ENCODE data around the gene PDLIM5.
"Not testable (repeated sequence)": the region's sequence is repeated elsewhere in the genome, so short reads cannot be mapped to it uniquely, and the experiment has no call there.

The PDLIM5 gene

DNA sequence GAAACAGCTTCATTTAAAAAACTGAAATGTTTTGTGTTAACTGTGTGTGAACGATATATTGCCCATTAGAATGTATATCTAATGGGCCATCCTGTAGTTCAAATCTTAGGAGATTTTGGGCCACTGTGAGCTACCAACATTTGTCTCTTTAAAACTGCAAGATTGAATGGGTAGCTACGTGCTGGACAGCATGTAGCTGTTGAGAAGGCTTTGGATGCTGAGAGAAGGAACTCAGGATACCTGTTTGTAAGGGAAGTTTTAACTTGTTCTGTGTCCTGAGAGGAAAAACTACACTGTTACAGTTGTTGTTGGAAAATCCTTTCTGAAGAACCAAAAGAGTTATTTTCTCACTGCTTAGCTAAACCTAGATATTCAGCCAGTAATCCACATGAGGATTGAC, 45.9 kb downstream of the PDLIM5 start:
- no peak for DNase-seq (ENCODE audit: low spot score)

DNA sequence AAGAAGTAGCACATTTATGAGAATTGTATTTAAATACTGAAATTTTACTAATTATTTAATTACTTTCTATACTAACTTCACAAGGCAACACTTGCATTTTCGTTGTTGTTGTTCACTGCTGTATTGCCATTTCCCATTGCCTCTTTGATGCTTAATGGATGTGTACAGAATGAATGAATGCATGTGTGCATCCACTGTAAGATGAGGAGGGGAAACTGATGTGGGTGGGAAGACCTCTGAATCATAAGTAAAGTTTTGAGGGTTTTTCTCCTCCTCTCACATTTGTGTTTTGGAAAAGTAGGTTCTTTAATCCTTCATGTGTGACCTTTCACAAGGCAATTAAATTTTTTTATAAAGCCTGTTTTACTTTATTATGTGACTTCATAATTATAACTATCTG, 46.8 kb downstream of the PDLIM5 start:
- DNase-seq (ENCODE audit: low spot score): no peak

DNA sequence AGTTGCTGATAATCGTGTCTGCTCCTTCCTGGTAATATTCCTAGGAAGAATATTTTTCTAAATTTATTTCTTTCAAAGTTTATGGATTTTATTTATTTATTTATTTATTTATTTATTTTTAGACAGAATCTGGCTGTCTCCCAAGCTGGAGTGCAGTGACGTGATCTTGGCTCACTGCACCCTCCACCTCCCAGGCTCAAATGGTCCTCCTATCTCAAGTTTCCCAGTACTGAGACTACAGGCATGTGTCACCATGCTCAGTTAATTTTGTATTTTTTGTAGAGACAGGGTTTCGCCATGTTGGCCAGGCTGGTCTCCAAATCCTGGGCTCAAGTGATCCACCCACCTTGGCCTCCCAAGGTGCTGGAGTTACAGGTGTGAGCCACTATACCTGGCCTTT, 48.9 kb downstream of the PDLIM5 start:
- no peak for DNase-seq (ENCODE audit: low spot score)

DNA sequence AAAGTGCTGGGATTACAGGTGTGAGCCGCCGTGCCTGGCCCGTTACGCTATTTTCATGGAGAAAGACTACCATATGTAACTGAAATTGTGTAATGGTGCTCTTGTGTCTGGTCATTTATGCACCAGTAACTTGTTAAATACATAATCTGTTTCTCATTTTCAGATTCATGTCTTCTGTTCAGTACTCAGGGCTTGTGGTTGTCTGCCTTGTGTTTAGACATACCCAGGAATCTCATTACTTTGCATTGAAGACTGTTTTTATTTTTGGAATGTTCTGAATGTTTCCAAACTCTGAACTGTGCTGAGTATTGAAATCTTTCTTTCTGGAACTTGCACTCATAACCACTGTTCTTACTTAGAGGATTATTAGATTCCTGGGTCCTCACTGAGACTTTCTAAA, 52.8 kb downstream of the PDLIM5 start:
- DNase-seq (ENCODE audit: low spot score): no peak

DNA sequence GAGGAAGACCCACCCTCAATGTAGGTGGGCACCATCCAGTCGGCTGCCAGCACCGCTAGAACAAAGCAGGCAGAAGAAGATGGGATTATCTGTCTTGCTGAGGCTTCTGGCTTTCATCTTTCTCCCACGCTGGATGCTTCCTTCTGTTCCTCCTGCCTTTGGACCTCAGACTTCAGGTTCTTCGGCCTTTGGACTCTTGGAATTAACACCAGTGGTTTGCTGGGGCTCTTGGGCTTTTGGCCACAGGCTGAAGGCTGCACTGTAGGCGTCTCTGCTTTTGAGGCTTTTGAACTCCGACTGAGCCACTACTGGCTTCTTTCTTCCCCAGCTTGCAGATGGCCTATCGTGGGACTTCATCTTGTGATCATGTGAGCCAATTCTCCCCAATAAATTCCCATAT, 55.1 kb downstream of the PDLIM5 start:
- DNase-seq (ENCODE audit: low spot score): peak; percentile 11

DNA sequence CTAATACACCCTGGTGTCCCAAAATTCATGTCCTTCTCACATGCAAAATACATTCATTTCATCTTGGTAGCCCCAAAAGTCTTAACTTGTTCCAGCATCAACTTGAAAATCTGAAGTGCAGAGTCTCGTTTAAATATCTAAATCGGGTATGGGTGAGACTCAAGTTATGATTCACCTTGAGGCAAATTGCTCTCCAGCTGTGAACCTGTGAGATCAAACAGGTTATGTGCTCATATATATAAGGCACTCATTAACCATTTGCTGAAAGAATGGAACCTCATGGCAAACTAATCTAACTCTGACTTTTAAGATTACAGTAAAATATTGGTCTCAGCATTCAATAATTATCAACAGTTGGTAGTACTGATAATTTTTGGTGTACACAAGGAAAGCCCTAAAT, 55.5 kb downstream of the PDLIM5 start:
- DNase-seq (ENCODE audit: low spot score): peak; percentile 56

DNA sequence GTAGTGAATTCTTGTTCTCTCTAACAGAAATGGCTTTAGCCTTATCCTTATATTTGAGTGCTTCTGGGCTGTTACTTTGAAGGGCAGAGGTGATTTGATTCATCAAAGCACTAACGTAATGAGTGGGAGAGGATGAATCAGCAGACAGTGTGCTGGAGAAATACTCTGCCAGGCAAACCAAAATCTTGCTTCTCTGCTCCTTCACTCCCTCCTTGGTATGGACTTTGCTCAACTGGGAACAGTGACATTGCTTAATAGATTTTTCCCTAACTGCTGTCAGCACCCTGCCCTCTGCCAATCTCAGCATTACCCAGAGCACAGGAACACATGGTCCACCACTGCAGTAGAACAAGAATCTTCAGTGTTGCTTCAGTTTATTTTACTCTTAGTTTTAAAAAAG, 56.0 kb downstream of the PDLIM5 start:
- DNase-seq (ENCODE audit: low spot score): peak; percentile 81

DNA sequence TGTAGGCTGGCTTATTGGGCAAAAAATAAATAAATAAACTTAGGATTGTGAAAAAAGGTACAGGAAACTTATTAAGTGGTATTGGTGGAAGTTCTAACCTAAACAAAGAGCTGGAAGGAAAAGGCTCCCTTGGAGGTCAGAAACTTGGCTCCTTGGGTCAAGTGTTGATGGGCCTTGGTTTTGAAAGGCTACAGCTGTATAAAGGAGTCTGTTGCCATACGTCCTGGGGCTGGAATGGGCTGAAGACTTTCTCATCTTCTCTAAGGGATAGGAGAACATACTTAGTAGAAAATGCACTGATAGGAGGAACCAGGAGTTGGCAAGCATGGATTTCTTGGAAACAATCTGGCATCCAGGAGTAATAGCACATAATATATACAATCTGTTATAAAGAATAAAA, 56.6 kb downstream of the PDLIM5 start:
- DNase-seq (ENCODE audit: low spot score): no peak

DNA sequence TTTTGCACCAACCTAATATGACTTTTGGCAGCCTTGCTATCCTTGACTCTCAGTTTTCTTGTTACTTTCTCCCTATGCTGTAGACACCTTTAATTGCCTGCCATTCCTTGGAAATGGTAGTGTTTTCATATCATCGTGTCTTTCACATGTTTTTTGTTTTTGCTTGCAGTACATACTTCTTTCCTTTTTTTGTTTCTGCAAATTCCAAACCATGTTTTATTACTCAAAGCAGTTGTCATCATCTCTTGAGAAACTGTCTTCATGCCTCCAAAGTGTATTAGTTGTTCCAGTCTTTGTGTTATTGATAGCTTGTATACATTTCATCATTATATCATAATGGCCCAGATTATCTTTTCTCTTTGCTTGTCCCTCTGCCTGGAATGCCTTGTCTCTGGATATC, 57.1 kb downstream of the PDLIM5 start:
- DNase-seq (ENCODE audit: low spot score): no peak

DNA sequence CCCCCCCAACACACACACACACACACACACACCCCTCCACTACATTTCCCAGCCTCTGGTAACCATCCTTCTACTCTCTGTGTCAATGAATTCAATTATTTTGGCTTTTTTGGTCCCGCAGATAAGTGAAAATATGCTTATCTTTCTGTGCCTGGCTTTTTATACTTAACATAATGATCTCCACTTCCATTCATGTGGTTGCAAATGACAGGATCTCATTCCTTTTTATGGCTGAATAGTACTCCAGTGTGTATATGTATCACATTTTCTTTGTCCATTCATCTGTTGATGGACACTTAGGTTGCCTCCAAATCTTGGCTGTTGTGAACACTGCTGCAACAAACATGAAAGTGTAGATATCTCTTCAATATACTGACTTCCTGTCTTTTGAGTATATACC, 59.8 kb downstream of the PDLIM5 start:
- DNase-seq (ENCODE audit: low spot score): no peak

DNA sequence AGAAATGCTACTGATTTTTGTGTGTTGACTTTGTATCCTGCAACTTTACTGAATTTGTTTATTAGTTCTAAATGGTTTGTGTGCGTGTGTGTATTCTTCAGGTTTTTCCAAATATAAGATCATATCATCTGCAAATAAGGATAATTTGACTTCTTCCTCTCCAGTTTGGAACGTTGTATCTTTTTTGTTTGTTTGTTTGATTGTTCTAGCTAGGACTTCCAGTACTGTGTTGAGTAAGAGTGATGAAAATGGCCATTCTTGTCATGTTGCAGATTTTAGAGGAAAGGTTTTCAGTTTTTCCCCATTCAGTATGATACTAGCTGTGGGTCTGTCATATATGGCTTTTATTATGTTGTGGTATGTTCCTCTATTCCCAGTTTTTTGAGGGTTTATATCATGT, 61.8 kb downstream of the PDLIM5 start:
- not testable (repeated sequence) for DNase-seq (ENCODE audit: low spot score)

DNA sequence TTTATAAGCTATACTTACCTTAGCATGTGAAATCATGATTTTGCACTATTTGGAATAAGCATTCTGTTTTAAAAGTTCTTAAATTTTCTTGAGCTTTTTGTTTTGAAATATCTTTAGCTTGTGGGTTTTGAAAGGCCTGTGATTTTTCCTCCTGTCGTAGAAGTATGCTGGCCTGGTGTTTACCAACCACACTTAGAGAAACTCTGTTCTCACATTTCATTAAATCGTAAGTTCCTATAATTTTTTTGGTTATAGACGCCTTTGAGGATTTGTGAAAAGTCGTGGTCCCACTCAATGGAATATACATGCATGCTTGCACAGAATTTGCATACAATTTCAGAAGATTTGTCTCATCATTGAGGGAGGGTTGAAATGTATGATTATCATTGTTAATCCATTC, 63.6 kb downstream of the PDLIM5 start:
- no peak for DNase-seq (ENCODE audit: low spot score)

DNA sequence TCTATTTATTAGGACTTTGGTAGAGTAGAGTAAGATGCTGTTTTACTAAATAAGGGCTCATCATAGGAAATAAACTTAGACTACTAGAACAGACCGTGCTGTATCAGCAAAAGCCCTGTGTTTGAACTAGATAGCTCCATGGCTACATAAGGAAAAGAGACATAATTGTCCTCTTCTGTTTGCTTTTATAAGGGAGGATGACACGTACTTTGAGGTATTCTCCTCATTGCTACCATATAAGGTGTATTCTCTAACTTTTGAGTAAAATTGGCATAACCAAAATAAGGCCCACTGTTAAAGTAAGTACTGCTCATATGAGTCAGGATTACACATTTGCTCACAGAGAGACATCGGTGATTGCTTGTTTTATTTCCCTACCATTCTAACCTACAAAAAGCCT, 64.3 kb downstream of the PDLIM5 start:
- DNase-seq (ENCODE audit: low spot score): no peak

DNA sequence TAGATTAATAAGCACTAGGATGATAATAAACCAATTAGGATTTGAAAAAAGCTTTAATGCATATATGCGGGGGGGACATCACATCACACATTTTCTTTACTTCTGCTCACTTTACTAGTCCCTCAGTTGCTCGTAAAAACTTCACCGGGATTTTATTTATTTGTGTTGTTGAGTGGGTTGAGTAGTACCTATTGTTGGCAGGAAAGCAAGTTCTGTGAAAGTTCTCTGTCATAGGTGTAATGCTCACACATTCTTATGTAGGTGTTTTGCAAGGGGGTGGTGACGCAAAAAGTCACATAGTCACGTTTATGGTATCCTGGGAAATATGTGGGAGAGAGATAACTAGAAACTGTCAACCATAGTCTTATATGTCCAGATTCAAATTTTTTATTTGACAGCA, 65.3 kb downstream of the PDLIM5 start:
- DNase-seq (ENCODE audit: low spot score): peak; percentile 30

DNA sequence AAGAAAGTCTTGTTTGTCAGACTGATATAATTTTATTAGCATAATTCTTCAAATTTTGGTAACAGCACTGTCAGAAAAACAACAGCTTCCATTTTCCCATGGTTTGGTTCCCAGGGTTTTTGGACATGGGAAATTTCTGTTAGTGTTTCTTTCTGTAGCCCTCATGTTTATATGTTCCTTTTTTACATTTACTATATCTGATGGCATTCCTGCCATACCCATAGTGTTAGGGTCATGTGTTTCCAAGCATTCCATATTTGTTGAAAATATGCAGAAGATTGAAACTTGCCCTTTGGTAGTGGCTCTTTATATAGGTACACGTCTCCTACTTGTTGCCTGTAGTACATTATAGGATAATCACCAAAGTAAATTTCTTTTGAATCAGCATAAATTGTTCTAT, 65.8 kb downstream of the PDLIM5 start:
- DNase-seq (ENCODE audit: low spot score): no peak

DNA sequence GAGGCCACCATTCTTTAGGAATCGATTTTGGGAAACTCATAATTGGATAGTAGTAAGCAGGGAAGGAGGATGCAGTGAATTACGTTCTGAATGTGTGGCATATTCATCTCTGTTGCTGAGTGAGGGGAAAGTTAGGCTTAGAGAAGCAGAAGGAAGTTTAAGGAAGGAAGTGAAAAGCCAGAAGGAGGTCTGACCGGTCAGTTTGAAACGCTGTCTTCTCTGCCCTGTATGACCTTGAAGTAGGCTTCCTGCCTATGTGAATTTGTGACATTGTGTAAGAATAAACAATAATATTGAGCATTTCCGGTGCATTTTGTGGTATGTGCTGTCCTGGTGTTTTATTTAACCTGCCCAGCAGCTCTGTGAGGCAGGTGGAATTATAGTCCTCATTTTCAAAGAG, 67.3 kb downstream of the PDLIM5 start:
- DNase-seq (ENCODE audit: low spot score): no peak

DNA sequence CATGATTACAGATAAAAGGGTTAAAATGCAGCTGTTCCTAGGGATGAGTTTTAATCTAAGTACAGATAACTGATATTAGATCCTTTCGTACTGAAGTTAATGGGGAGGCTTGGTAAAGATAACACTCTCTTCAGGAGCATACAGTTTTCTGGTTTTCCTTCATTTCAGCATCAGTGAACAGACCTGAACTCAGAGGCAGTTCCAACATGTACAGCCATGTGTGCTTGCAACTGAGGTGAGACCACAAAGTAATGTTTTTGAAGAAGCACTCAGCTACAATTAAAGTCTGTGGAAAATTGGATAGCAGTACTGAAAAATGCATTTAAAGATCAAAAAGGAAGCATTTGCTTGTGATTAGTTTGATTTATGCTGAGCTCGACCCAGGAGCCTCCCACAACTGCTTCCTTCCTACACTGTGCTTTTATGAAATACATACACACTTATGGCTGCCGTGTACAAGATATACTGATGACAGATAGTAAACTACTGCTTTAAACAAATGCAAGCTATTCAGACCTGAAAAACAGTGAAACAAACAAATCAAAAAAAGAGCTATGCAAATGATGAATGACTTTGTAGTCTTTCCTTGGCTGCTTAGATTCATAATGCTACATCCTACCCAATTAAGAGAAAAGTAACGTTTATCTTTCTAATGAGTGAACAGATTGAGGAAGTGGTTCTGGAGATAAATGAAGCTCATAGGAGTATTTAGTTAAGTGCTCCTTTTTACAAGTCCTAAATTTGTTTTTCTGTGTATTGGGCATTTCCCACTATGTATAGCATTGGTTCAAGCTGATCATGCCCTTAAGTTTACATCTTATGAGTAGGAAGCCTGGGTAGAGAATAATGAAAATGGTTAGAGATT, 68.4 kb downstream of the PDLIM5 start:
- no peak for DNase-seq (ENCODE audit: low spot score)

DNA sequence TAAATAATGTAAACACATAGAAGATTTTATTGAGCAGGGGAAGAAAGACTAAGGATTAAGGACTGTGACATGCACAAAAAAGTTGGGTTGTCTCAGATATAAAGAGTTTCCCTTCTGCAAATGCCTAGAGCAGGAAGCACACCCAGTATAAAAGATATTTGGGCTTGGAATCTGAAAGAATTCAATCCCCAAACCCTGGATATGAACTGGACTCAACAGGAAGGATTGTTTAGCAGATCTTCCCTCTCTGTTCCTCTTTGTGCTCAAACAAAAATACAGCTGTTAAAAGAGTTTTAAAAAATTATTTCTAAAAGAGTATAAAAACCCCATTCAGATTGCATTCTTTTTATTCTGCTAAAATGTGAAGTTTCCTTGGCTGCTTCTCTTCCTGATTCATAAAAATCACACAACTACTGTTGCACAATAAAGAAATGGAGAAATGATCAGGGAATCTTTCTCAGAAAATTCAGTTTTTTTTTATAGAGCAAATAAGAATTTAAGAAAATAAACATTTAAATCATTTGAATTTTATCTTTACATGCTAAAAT, 71.4 kb downstream of the PDLIM5 start:
- no peak for DNase-seq (ENCODE audit: low spot score)

DNA sequence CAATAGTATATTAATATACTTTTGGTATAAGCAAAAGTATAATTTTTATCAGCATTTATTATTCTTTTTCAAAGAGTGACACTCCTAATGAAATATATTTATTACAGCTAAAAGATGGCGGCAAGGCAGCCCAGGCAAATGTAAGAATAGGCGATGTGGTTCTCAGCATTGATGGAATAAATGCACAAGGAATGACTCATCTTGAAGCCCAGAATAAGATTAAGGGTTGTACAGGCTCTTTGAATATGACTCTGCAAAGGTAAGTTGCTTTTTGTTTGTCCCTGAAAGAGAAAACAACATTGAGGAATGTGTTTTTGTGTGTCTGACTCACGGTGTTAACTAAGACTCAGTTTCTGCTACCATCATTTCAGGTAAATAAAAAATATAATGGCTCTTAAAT, 71.9 kb downstream of the PDLIM5 start:
- DNase-seq (ENCODE audit: low spot score): no peak

DNA sequence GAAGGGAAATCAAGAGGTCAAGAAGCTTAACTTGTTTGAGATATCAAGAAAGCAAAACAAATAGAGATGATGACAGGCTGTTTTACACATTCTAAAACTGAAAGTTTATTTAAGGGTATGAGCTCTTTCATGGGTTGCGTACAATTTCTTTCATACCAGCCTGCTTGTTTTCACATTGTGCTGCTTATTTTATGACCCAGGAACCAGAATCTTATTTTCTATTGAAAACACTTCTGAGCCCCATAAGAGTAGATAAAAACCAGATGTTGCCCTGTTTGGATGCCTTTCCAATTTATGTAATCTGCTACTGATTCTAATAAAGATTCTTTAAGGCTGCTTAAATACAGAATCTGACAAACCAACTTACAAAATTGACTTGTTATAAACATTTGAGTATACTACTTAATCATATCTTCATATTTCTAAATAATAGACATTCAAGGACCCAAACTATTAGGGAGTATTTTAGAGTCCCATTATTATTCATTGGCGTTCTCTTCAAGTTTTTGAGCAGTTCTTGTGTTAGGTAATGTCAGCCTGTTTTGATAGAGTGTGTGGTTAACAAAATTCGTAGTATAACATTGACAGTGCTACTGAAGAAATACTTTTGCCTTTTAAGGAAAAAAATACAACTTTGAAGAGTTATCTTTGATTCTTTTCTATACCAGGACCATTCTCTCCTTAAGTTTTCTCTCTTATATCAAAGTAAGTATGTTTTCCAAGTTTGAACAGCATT, 74.4 kb downstream of the PDLIM5 start:
- no peak for DNase-seq (ENCODE audit: low spot score)

DNA sequence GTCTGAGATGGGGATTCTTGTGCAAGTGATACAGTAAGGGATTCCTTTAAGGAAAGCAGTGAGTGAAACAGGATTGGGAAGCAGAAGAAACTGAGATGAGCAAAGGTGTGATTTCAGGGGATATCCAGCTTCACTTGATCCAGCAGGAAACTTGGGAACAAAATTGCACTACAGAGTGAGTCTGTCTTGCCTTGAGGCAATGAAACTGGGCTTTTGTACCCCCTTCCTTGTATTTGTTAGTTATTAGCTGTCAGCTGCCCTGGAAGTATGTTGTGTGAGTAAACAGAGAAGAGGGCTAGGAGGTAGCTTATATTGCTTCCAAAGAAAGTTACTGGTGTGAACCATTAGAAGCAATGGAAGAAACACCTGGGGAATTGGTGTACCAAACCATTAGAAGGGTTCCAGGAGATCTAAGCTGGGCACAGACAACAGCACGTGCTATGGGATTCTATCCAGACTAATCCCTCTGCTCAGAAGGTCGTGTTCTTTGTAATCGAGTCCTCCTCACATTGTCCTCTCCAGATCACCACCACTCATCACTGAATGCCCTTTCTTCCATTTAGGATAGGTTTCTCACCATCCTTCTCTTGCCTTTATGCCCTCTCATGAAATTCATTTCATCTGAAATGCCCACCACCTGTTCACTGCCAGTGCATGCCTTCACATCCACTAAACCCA, 76.0 kb downstream of the PDLIM5 start:
- no peak for DNase-seq (ENCODE audit: low spot score)

DNA sequence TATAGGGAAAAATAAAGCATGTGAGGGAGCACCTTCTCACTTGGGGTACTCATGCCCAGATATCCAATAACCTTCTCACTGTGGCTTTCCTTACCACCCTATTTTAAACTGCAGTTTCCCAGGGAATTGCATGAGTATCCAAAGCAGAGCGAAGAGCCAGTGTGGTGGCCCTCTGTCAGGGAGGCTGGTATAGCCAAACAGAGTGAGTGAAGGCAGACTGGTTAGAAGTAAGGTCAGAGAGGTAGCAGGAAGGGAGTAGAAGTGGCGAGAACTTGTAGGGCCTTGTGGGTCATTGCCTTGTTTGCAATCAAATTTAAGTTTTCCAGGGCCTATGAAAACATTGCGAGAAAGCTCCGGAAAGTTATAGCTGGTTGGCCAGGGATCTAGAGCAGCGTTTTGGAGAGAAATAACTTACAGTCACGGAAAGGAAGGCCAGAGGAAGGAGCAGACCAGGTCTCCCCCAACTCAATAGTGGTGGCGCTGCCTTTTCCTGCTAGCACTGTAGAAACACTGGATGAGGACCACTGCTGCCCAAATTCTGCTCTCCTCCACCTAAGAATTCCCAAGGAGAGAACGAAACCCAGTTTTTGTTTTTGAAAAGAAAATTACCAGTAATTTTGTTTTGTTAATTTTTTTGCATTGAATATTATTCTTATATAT, 77.2 kb downstream of the PDLIM5 start:
- no peak for DNase-seq (ENCODE audit: low spot score)
